Testis (tissue), 3 donors: ENCODE measurements around the gene ASXL1. TPM values are rescaled to one million over a fixed set of nuclear protein-coding genes. Genes with fewer than 3 reads are reported as not detected.
A peak's percentile ranks its signal among the peaks of the same experiment; 100 is the strongest.

Experiments
- DNase-seq: peaks from one replicate; pipeline ENCODE4 v3.0.0-alpha.2; 2019
- H3K27ac ChIP-seq, 2 donors: fragments of 200-600 bp; sonication (generic); one replicate each; pipeline ENCODE4 v1.5.1; 2019
- H3K27me3 ChIP-seq: fragments of 200-600 bp; sonication (generic); one replicate; pipeline ENCODE4 v1.5.1; 2019
- H3K36me3 ChIP-seq: fragments of 200-600 bp; sonication (generic); one replicate; pipeline ENCODE4 v1.5.1; 2017; ENCODE audit warnings: low read depth; ENCODE audit errors: missing control alignments
- H3K4me1 ChIP-seq: fragments of 200-600 bp; sonication (generic); one replicate; pipeline ENCODE4 v1.5.1; 2019
- H3K4me3 ChIP-seq, 2 donors: fragments of 200-600 bp; sonication (generic); one replicate each; pipeline ENCODE4 v1.5.1; 2017 to 2019
- H3K9me3 ChIP-seq: fragments of 200-600 bp; sonication (generic); one replicate; pipeline ENCODE4 v1.5.1; 2017
- CTCF ChIP-seq, 3 experiments: fragments of 450-650 bp in 2 of 3; fragments of 200-600 bp in 1 of 3; sonication (generic) in 1 of 3; IDR thresholded peaks; one replicate each; pipeline ENCODE4 v1.5.1; 2016 to 2019; ENCODE audit warnings: antibody characterized with exemption in 3 of 3, mild to moderate bottlenecking in 2 of 3, moderate library complexity in 1 of 3
- POLR2A ChIP-seq: fragments of 450-650 bp; IDR thresholded peaks from one replicate; pipeline ENCODE4 v1.6.1; 2017; ENCODE audit warnings: antibody characterized with exemption, mild to moderate bottlenecking, moderate library complexity
- WGBS, 2 donors: methylation state at CpG; one replicate each; pipeline ENCODE4 v1.1.5; 2018; 5-methylcytosine and 5-hydroxymethylcytosine counted together
- intact Hi-C: fragments of 100-400 bp; cut with DNase I; formaldehyde crosslinking; loops from one replicate; pipeline ENCODE4 v1.15.1; 2023; ENCODE audit warnings: low total_unique reads
- polyA plus RNA-seq: library from polyadenylated mRNA; stranded (reverse); fragments of 350-450 nt; fragmentation: Illumina TruSeq; extraction: RNeasy Lipid Tissue Mini Kit (QIAGEN cat#74804); gene quantifications from one replicate; pipeline ENCODE4 v1.2.3, GENCODE V29; 2014; ENCODE audit warnings: low read depth, low replicate concordance; ENCODE audit not compliant: insufficient read depth
- total RNA-seq, 2 donors: library from RNA; depleted of rRNA; stranded (reverse); fragments of >200 nt; gene quantifications; one replicate each; pipeline ENCODE4 v1.2.3, GENCODE V29; 2016

ASXL1 gene
- total and polyA plus RNA-seq, 3 donors from 2014 or later, result 101 to 161 (median 125) TPM

GRCh38 chr20:32440069-32440757, 82.1 kb downstream of the ASXL1 start:
- H3K36me3 ChIP-seq, result no peaks in the 10 kb centered on the region
- no peak for DNase-seq
- 78 to 97% methylated on average over 6 of the region's 6 CpGs for WGBS, 2 donors

DNA sequence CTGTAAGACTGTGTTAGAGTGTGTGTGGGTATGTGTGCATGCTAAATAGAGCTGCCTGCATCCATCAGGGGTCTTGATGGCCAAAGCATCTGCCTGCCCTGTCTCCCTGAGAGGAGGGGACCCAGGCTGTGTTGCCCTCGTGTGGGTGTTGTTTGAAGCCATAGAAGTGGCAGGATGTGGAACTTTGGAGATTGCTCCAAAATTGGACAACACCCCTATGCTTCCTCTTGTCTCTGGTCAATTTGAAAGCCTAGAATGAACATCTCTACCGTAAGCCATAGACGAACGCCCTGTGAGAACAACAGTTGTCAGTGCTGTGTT, 82.6 kb downstream of the ASXL1 start:
- Histone ChIP-seq H3K4me3 (no peak overlapping the region), H3K36me3 (no peaks in the 10 kb centered on the region), H3K4me1 (no peaks in the 10 kb centered on the region), H3K27ac (no peak overlapping the region), H3K9me3 (no peaks in the 10 kb centered on the region), H3K27me3 (no peaks in the 10 kb centered on the region)
- intact Hi-C loops, result no loop called here
- DNase-seq, result no peak
- no peak for TF ChIP-seq POLR2A
- no peak for TF ChIP-seq CTCF (IDR thresholded peaks at IDR 0.05)
- 94 to 96% methylated on average over 4 of the region's 4 CpGs for WGBS, 2 donors

More at GRCh38 chr20:32440069-32440757, 82.1 kb downstream of the ASXL1 start:
- Histone ChIP-seq H3K27me3 (no peaks in the 10 kb centered on the region), H3K4me1 (no peaks in the 10 kb centered on the region), H3K4me3 (no peak overlapping the region), H3K27ac (no peak overlapping the region), H3K9me3 (no peaks in the 10 kb centered on the region)
- TF ChIP-seq POLR2A (no peak), CTCF (IDR thresholded peaks at IDR 0.05) (no peak)
- intact Hi-C loops, result no loop called here

- H3K36me3 ChIP-seq, result no peaks in the 10 kb centered on the region
- no peaks in the 10 kb centered on the region for H3K27me3 ChIP-seq
- intact Hi-C loops, result no loop called here
- H3K4me3 ChIP-seq, result no peak overlapping the region
- H3K9me3 ChIP-seq, result no peaks in the 10 kb centered on the region
- H3K4me1 ChIP-seq, result no peaks in the 10 kb centered on the region
- no peak for DNase-seq
- TF ChIP-seq CTCF (IDR thresholded peaks at IDR 0.05) (no peak), POLR2A (no peak)
- 93 to 95% methylated on average over 3 to 4 of the region's 4 CpGs for WGBS, 2 donors
- H3K27ac ChIP-seq, result no peak overlapping the region
Observed at GRCh38 chr20:32441638-32442037, 83.5 kb downstream of the ASXL1 start.

DNA sequence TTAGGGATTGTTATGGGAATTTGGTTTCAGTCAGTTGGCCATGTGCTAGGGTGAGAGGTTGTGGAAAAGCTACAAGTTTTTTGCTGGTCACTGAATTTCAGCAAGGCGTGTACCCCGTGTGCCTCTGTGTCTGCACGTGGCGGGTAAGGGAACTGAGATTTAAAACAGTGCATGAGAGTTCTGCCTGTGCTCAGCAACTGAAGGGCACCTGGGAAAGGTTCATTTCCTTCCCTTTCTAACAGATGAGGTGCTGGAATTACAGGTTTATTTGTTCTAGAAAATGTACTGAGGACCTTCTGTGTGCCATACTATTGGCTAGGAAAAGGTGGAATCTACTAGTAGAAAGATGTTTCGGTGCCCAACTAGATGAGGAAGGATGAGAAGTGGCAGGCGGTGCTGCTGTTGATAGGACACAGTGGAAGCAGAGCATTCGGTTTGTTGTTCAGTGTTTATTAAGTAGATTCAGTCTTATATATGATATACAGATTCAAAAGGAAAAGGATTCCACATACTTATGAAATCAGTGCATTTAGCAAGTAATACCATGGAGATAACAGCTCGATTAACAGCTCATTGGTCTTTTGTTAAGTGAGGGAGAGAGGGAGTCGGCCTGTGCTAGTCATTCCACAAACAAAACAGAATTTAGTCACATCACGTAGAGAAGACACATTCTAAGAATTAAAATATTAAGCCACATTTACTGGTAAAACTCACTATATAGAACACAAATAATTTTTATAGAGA, 84.7 kb downstream of the ASXL1 start:
- Histone ChIP-seq H3K4me1 (no peaks in the 10 kb centered on the region), H3K27me3 (no peaks in the 10 kb centered on the region), H3K27ac (no peak overlapping the region), H3K9me3 (no peaks in the 10 kb centered on the region), H3K36me3 (no peaks in the 10 kb centered on the region), H3K4me3 (no peak overlapping the region)
- peak; percentile 6 for DNase-seq
- WGBS, 2 donors, result 70 to 80% methylated on average over 10 of the region's 10 CpGs
- TF ChIP-seq CTCF (IDR thresholded peaks at IDR 0.05) (no peak), POLR2A (no peak)
- intact Hi-C loops, result no loop called here
